ENCODE measurements around the gene OTOP2.

OTOP2 gene

DNA sequence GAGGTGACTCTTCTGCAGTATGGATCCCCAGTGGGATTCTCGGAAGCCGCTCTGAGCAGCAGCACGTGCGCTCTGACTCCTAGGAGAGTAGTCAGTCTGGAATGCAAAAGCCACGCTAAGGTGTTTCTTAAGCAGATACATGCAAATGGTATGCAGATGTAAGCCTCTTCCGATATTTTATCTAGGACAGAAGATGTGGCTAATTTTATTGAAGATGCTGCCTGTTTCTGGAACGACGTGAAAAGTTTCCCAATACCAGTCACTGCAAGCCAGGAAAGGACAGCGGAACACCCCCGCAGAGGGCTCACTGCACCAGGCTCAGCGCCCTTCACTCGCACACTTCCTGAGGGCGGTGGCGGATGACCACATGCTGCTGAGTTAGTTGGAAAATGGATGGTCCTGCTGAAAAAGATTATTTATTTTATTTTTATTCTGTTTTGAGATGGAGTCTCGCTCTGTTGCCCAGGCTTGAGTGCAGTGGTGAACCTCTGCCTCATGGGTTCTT, 40.8 kb upstream of the OTOP2 start:
- no peak overlapping the region for H3K4me3 ChIP-seq (ENCODE audit: low read length)
- H3K36me3 ChIP-seq (ENCODE audit: insufficient read depth, low read length), result no peaks in the 10 kb centered on the region
- H3K9ac ChIP-seq (ENCODE audit: low read depth, low read length), result no peak overlapping the region
- H3K27ac ChIP-seq (ENCODE audit: low read depth, low read length), result no peak overlapping the region
- H3K4me1 ChIP-seq (ENCODE audit: insufficient read depth, low read length), result peaks cover 7% of the 10 kb centered on the region; the same call in 1 of the 2 replicates
- no peaks in the 10 kb centered on the region for H3K27me3 ChIP-seq (ENCODE audit: insufficient read depth, low read length)
- 78% methylated on average over 15 of the region's 15 CpGs for WGBS
- no peaks in the 10 kb centered on the region for H3K9me3 ChIP-seq (ENCODE audit: insufficient read depth, low read depth, low read length)

DNA sequence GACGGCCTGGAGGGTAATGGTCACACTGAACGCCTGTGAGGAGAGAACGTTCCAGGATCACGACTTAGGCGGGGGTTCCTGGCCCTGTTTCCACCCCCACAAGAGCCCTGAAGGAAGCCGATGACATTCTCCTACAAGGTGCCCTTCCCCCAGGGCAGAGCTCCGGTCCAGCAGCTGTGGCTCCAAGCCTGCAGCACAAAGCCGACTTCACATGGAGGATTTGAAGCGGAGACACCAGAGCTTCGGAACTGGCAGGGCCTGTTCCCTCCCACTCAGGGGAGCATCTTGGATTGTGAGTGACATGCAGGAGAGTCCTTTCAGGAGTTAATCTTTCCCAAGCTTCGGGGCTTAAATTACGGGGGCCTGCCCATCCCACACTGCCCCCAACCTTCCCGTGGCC, 35.6 kb upstream of the OTOP2 start:
- Histone ChIP-seq H3K27ac (ENCODE audit: low read depth, low read length) (no peak overlapping the region), H3K27me3 (ENCODE audit: insufficient read depth, low read length) (peaks cover 33% of the 10 kb centered on the region), H3K4me3 (ENCODE audit: low read length) (no peak overlapping the region), H3K36me3 (ENCODE audit: insufficient read depth, low read length) (no peaks in the 10 kb centered on the region), H3K4me1 (ENCODE audit: insufficient read depth, low read length) (no peaks in the 10 kb centered on the region), H3K9me3 (ENCODE audit: insufficient read depth, low read depth, low read length) (no peaks in the 10 kb centered on the region), H3K9ac (ENCODE audit: low read depth, low read length) (no peak overlapping the region)
- WGBS, result 77% methylated on average over 13 of the region's 13 CpGs

DNA sequence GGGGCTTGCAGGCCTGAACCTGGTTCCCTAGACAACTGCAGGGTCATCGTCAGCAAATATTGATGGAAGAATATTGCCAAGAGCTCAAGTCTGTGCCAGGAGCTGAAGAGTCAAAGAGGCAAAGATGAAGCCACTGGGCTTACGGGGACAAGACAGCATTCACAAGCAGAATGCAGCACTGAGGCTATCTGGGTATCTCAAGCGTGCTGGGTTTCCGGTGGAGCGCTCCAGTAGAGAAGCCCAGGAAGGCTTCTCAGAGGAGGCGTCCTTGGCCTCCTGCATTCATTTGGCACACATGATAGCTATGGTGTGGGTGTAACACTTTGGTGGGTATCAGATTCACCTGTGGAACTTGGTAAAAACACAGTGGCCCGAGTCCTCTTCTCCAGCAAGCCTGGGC, 33.5 kb upstream of the OTOP2 start:
- Histone ChIP-seq H3K27ac (ENCODE audit: low read depth, low read length) (no peak overlapping the region), H3K4me1 (ENCODE audit: insufficient read depth, low read length) (no peaks in the 10 kb centered on the region), H3K4me3 (ENCODE audit: low read length) (no peak overlapping the region), H3K9ac (ENCODE audit: low read depth, low read length) (no peak overlapping the region), H3K9me3 (ENCODE audit: insufficient read depth, low read depth, low read length) (no peaks in the 10 kb centered on the region), H3K27me3 (ENCODE audit: insufficient read depth, low read length) (peaks cover 53% of the 10 kb centered on the region), H3K36me3 (ENCODE audit: insufficient read depth, low read length) (no peaks in the 10 kb centered on the region)
- WGBS, result 95% methylated on average over 7 of the region's 7 CpGs

DNA sequence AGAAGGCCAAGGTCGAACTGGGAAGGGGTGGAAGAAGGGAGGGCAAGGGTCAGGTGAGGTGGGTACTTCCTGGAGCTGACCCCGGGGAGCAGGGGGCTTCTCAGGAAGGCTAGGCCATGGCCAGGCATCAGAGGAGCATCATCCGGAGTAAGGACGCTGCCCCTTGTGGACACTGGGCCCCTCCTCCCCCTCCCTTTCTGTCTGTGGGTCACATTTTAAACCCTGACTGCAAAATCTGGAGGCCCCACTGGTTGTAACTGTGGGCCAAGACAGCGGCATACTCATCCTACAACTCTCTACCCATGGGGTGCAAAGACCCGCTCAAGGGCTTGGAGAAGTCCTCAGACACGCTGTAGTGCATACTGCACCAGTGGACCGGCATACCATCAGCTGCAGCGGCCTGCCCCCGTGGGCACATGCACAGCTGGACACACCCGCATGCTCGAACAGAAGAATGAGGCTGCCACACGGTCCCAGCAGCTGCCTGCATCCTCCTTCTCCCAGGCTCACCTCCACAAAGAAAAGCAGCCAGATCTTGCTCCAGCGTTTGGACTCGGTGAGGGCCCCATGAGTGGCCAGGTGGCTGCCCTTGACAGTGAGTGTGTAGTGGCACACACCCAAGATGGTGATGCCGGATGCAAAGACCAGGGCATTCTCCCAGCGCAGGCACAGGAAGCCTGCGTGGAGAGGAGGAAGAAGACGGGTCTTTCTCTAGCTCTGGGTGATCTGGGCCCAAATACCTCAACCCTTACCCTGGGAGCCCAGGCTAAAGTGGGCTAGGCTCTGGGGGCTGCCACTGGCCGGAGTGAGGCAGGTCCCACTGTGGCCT, 31.8 kb upstream of the OTOP2 start:
- Histone ChIP-seq H3K27ac (ENCODE audit: low read depth, low read length) (no peak overlapping the region), H3K27me3 (ENCODE audit: insufficient read depth, low read length) (peaks cover 65% of the 10 kb centered on the region), H3K4me1 (ENCODE audit: insufficient read depth, low read length) (no peaks in the 10 kb centered on the region), H3K9me3 (ENCODE audit: insufficient read depth, low read depth, low read length) (no peaks in the 10 kb centered on the region), H3K4me3 (ENCODE audit: low read length) (peak overlapping the region; percentile 64; the same call in 1 of the 2 replicates), H3K36me3 (ENCODE audit: insufficient read depth, low read length) (no peaks in the 10 kb centered on the region), H3K9ac (ENCODE audit: low read depth, low read length) (no peak overlapping the region)
- WGBS, result 86% methylated on average over 20 of the region's 20 CpGs

DNA sequence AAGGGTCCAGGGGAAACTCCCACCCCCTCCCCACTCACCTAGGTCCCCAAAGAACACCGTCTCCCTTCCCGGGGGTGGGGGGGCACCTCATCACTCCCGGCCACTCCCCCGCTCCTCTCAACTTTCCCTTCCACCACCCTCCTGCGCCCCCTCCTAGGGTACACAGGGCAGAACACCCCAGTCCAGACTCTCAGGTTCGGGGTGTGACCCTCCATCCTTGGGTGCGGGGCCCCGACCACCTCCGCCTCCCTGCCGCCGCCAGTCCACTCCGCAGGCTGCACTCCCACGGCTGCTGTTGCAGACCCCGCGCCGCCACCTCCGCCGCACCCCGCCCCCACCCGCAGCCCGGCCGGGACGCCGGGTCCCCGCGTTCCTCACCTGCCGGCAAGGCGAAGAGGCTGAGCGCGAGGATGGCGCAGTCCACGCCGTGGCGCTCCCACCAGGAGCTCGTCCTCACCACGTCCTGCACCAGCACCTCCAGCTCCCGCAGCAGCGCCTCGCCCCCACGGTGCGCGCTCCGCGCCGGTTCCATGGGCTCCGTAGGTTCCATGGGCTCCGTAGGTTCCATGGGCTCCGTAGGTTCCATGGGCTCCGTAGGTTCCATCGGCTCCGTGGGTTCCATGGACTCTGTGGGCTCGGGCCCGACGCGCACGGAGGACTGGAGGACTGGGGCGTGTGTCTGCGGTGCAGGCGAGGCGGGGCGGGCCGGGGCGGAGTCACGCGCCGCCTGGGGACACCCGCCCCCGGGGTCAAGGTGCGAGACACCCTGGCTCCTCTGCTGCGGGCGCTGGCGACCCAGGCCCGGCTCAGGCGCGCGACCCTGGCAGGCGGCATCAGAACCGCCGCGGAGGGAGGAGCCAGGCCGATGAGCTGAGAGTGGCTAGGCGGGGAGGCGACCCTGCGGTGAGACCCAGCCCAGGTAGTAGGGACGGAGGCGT, 30.8 kb upstream of the OTOP2 start, which contains the start of gene FADS6:
FADS6 (minus strand) TSS at position 660 of the 938 bp plus-strand sequence; CDS start at position 622, 38 bp downstream.
- peak within 1 kb of the TSS; percentile 64 for H3K4me3 ChIP-seq (ENCODE audit: low read length)
- H3K9me3 ChIP-seq (ENCODE audit: insufficient read depth, low read depth, low read length), result no peaks in the 10 kb centered on the region
- no peak within 1 kb of the TSS for H3K27ac ChIP-seq (ENCODE audit: low read depth, low read length)
- 7% methylated on average over 86 of the region's 86 CpGs for WGBS
- no peak within 1 kb of the TSS for H3K9ac ChIP-seq (ENCODE audit: low read depth, low read length)
- H3K4me1 ChIP-seq (ENCODE audit: insufficient read depth, low read length), result no peaks in the 10 kb centered on the region
- H3K36me3 ChIP-seq (ENCODE audit: insufficient read depth, low read length), result no peaks in the 10 kb centered on the region
- peaks cover 70% of the 10 kb centered on the region for H3K27me3 ChIP-seq (ENCODE audit: insufficient read depth, low read length)

DNA sequence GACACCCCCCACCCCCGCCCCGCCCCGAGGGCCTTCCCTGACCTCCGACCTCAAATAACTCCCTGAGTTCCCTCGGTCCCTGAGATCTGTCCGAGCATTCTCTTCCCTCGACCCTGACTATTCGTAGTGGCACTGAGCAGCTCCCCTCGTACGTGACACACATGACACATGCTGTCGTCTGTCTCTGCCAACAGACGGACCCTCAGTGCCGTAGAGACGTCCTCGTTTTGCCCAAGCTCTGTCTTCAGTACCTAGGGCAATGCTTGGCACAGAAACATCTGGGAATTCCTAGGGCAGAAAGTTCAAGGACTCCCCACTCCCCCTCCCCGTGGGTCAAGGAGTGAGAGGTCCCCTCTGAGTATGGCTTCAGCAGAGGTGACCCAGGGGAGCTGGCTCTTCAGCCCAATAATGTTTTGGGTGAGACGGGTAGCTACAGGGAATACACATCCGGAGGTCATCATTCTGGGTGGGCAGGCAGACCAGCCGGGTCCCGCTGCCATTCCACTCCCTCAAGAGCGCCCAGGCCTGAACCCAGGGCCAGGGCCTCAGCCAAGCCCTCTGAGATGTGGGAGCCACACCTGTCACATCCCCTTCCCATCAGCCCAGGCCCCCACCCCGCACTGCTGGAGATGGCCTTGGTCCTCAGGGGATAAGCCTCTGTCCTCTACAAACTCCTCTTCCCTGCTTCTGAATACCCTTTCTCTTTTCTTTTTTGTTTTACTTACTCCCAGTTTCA, 30.0 kb upstream of the OTOP2 start:
- H3K4me3 ChIP-seq (ENCODE audit: low read length), result peak overlapping the region; percentile 64
- WGBS, result 39% methylated on average over 22 of the region's 22 CpGs
- H3K27me3 ChIP-seq (ENCODE audit: insufficient read depth, low read length), result peaks cover 70% of the 10 kb centered on the region

DNA sequence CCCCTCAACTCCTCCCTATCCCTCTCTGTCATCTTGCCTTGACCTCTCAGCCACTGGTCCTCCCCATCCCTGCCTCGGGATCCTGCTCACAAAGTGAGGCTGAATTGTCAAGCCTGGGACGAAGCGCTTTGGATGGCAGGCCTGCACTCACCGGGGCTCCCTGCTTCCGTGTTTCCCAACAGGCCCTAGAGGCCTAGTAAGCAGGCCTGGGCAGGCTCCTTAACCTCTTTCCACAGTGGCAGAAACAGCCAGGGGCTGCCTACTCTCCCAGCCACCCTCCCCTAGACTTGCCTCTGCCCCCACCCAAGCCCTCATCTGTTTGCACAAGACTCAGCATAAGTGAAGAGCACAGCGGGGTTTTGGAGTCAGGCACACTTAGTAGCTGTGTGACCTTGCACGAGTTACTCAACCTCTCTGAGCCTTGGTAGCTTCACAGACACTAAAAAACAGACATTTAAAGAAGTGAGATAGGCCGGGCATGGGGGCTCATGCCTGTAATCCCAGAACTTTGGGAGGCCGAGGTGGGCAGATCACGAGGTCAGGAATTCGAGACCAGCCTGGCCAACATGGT, 25.6 kb upstream of the OTOP2 start:
- Histone ChIP-seq H3K4me1 (ENCODE audit: insufficient read depth, low read length) (no peaks in the 10 kb centered on the region), H3K4me3 (ENCODE audit: low read length) (no peak overlapping the region), H3K9ac (ENCODE audit: low read depth, low read length) (no peak overlapping the region), H3K27ac (ENCODE audit: low read depth, low read length) (no peak overlapping the region), H3K27me3 (ENCODE audit: insufficient read depth, low read length) (peaks cover 37% of the 10 kb centered on the region), H3K9me3 (ENCODE audit: insufficient read depth, low read depth, low read length) (no peaks in the 10 kb centered on the region), H3K36me3 (ENCODE audit: insufficient read depth, low read length) (no peaks in the 10 kb centered on the region)
- 81% methylated on average over 11 of the region's 11 CpGs for WGBS

More for the DNA sequence above, 30.0 kb upstream of the OTOP2 start:
- H3K9ac ChIP-seq (ENCODE audit: low read depth, low read length), result no peak overlapping the region
- H3K9me3 ChIP-seq (ENCODE audit: insufficient read depth, low read depth, low read length), result no peaks in the 10 kb centered on the region
- H3K4me1 ChIP-seq (ENCODE audit: insufficient read depth, low read length), result no peaks in the 10 kb centered on the region
- no peaks in the 10 kb centered on the region for H3K36me3 ChIP-seq (ENCODE audit: insufficient read depth, low read length)
- H3K27ac ChIP-seq (ENCODE audit: low read depth, low read length), result no peak overlapping the region

DNA sequence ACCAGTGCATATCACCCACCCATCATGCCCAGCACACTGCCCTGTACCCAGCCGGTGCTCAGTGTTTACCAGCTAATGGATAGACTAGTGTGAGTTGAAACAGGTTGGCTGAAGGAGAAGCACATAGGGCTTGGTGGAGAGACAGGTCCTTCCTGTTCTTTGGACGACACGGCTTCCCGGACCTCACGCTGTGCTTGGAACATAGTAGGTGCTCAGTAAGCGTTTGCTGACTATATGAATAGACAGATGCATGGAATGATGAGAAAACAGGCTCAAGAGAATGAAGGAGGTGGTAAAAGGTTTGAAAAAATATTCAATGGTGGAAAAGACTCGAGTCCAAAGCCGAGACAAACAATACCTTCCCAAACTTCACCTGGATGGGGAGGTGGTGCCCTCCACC, 23.9 kb upstream of the OTOP2 start:
- Histone ChIP-seq H3K4me1 (ENCODE audit: insufficient read depth, low read length) (no peaks in the 10 kb centered on the region), H3K9ac (ENCODE audit: low read depth, low read length) (no peak overlapping the region), H3K27ac (ENCODE audit: low read depth, low read length) (no peak overlapping the region), H3K9me3 (ENCODE audit: insufficient read depth, low read depth, low read length) (no peaks in the 10 kb centered on the region), H3K4me3 (ENCODE audit: low read length) (no peak overlapping the region), H3K27me3 (ENCODE audit: insufficient read depth, low read length) (peaks cover 19% of the 10 kb centered on the region), H3K36me3 (ENCODE audit: insufficient read depth, low read length) (no peaks in the 10 kb centered on the region)
- WGBS, result 89% methylated on average over 7 of the region's 8 CpGs

DNA sequence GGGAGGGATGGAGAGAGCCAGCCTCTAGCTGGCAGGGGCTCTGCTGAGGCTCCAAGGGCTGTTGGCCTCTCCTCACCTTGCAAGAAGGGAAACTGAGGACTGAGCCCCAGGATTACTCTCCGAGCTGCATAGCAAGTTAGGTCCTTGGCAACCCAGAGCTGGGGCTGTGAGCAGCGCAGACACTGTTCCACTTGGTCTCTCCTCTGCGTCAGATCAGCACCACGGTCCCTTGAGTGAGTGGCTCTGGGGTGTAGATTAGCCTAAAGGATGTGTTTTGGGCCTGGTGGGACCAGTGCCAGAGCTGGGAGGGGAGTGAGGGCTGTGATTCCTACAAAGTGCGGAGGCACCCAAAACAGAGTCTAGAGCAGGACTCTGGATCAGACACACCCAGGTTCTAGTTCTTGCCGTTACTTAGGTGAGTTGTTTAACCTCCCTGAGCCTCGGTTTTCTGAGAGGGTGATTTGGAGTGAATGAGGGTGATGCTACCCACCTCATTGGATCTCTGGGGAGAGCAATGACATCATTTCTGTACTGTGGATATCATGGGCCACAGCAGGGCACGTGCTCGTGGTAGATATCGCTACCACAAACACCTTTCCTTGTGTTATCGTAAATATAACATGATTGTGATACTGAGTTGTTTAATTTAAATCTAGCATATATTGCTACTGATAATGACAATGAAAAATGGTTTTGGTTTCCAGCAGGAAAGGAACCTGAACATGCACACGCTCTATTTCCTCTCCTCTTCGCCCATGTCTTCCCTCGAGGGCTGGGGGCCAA, 22.5 kb upstream of the OTOP2 start:
- WGBS, result 92% methylated on average over 10 of the region's 14 CpGs
- no peak overlapping the region for H3K9ac ChIP-seq (ENCODE audit: low read depth, low read length)
- H3K27ac ChIP-seq (ENCODE audit: low read depth, low read length), result no peak overlapping the region
- no peaks in the 10 kb centered on the region for H3K9me3 ChIP-seq (ENCODE audit: insufficient read depth, low read depth, low read length)
- H3K4me3 ChIP-seq (ENCODE audit: low read length), result no peak overlapping the region
- H3K27me3 ChIP-seq (ENCODE audit: insufficient read depth, low read length), result peaks cover 8% of the 10 kb centered on the region
- no peaks in the 10 kb centered on the region for H3K4me1 ChIP-seq (ENCODE audit: insufficient read depth, low read length)
- H3K36me3 ChIP-seq (ENCODE audit: insufficient read depth, low read length), result no peaks in the 10 kb centered on the region

DNA sequence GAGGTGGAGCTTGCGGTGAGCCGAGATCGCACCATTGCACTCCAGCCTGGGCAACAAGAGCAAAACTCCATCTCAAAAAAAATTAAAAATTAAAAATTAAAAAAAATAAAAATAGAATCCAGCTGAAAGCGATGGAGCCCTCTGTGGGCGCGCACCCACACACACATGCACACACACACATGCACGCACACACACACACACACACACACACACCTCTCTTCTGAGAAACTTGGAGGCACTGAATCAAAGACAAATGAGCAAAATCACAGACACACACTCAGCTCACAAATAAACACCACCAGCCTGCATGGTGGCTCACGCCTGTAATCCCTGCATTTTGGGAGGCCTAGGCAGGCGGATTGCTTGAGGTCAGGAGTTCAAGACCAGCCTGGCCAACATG, 21.0 kb upstream of the OTOP2 start:
- H3K36me3 ChIP-seq (ENCODE audit: insufficient read depth, low read length), result no peaks in the 10 kb centered on the region
- H3K27ac ChIP-seq (ENCODE audit: low read depth, low read length), result no peak overlapping the region
- WGBS, result 89% methylated on average over 7 of the region's 9 CpGs
- H3K4me1 ChIP-seq (ENCODE audit: insufficient read depth, low read length), result no peaks in the 10 kb centered on the region
- no peak overlapping the region for H3K4me3 ChIP-seq (ENCODE audit: low read length)
- no peaks in the 10 kb centered on the region; the same call in 1 of the 2 replicates for H3K27me3 ChIP-seq (ENCODE audit: insufficient read depth, low read length)
- no peak overlapping the region for H3K9ac ChIP-seq (ENCODE audit: low read depth, low read length)
- H3K9me3 ChIP-seq (ENCODE audit: insufficient read depth, low read depth, low read length), result no peaks in the 10 kb centered on the region

All from HUES64 (cell line).